Inferior parietal cortex (tissue), 1 donor: ENCODE measurements around the gene CDCA5.

Source experiments
- DNase-seq: peaks from one replicate; pipeline ENCODE4 v3.0.0-alpha.2; 2016; ENCODE audit errors: extremely low spot score

The CDCA5 gene

DNA sequence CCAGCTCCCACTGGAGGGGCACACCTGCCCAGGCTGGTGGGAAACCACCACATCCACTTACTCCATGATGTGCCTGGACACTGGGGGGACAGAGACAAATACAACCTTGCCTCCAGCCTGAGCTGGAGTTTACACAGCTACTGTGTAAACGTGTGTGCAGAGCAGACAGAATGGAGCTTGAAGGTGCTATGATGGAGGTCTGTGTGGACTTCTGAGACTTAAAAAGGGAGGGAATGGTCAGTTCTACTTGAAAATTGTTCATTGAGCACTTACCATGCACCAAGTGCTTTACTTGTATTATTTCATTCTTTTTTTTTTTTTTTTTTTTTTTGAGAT is 11.2 kb downstream of the CDCA5 start:
- DNase-seq: no peak

DNA sequence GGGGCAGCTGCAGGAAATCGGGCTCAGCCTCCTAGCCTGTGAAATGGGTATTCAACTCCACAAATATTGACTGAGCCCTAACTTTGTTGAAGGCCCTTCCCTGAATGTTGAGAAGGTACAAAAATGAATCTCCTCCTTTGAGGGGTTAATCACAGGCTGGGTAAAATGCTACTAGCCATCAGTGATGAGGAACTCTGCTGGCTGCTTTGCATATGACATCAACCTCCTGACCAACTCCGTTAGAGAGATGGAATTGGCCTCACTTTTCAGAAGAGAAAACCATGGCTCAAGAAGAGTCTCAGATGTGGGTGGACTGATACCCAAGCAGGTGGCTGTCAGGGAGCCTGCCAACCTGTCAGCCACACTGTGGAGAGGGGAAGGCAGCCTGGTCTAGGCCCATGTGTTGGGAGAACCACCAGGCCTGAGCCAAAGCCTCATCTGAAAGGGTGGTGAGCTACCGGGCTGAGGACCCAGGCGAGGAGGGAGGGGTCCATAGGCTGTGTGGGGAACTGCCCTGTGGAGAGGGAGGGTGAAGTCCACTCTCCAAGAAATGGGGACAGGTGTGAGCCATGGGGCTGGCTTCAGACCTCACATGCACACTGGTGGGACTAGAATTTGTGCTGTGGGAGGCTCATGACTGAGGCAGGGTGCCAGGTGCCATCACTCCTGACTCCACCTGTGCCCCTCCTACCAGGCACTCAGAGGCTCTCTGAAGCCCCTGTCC is 11.8 kb downstream of the CDCA5 start:
- no peak for DNase-seq

DNA sequence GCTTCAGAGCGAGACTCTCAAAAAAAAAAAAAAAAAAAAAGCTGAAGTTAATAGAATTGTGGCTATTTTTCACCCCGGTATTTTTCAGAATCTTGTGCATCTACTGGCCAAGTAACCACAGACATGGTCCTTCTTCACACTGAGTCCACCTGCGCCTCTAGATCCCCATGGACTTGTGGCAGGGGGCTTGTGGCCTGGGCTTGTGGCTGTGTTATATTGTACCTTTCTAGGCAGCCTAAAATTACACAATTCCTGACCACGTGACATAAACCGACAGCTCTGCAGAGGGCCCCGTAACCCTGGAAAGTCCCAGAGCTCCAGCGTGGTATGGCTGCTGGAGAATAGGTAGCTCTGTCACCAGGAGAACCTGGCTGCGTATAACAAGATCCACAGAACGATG is 14.6 kb downstream of the CDCA5 start:
- DNase-seq: no peak

- DNase-seq: no peak
These were observed 16.4 kb downstream of the CDCA5 start for GRCh38 chr11:65067446-65067845.

GRCh38 chr11:65066805-65067291 is 17.0 kb downstream of the CDCA5 start:
- no peak for DNase-seq

DNA sequence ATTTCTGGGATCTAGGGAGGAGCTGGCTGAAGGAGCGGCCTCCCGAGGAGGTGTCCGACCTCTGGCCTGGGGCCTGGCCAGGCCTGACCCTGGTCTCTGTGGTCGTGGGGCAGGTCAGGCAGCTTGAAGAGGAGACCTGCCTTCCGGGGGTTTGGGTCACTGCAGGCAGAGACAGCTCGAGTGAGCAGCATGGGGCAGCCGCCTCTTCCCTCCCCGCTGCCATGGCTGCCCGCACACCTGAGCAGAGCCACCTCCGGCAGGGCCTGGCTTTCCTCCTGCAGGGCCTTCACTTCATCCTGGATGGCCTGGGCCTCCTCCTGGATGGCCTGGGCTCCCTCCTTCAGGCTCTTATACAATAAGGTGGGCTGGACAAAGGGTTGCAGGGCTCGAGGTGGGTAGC is 17.5 kb downstream of the CDCA5 start:
- DNase-seq: no peak

DNA sequence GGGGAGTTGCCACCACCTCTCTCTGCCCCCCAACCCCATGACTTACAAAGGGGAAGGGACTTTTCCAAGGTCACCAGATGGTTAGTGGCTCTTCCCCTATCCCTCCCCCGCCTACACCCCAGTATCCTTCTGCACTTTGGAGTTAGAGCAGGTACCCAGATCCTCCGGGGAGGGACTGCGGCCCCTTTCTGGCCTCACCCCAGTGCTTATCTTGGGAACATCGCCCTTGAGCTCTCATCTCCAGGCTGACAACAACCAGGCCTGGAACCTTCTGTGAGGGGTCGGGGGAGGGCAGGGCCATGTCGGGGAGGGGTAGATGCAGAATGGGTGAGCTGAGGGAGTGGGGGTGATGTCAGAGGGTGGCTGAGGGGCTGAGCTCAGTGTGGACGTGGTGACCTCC is 18.0 kb downstream of the CDCA5 start:
- DNase-seq: no peak

- no peak for DNase-seq
These were observed 19.0 kb downstream of the CDCA5 start for GRCh38 chr11:65064847-65065240.

- no peak for DNase-seq
These were observed 20.3 kb downstream of the CDCA5 start for GRCh38 chr11:65063532-65063931.

DNA sequence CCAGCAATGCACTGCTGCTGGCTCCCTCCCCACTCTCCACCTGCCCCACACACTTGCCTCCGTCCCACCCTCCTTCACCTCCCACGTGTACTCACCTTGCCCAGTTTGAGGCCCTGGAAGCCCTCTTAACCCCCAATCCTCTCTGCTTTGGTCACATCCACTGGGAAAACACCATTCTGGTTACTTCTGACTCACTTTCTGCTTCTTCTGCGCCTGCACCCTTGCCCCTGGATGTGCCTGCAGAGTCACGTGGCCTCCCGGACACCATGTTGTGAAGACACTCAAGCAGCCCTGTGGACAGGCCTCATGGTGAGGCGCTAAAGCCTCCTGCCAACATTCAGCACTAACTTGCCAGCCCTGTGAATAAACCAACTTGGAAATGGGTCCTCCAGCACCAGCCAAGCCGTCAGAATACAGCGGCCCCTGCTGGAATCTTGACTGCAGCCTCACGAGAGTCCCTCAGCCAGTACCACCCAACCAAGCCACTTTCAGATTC is 22.9 kb downstream of the CDCA5 start:
- no peak for DNase-seq

- DNase-seq: no peak
These were observed 23.6 kb downstream of the CDCA5 start for GRCh38 chr11:65059959-65060824.

DNA sequence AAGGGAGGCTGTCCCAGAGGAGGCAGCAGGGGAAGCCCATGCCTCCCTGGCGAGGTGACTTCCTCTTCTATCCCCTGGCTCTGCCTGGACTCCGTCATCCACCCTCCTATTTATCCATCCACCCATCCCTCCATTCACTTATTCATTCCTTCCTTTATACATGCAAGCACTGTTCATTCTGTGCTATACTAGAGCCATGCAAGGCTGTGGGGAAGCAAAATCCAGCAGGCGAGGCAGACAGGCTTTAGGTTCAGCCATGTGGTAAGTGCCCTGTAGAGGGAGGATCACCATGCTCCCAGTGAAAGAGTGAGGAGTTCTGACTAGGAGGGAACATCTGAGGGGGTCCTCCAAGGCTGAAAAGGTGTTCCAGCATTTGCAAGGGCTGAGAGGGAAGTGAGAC is 24.3 kb downstream of the CDCA5 start:
- no peak for DNase-seq

- DNase-seq: no peak
These were observed 25.3 kb downstream of the CDCA5 start, which contains the start of gene NAALADL1 for GRCh38 chr11:65058419-65059054. TSS of gene NAALADL1 (minus strand) at chr11:65058553. CDS start at chr11:65058521, 32 bp downstream.

- no peak for DNase-seq
These were observed 25.8 kb downstream of the CDCA5 start for GRCh38 chr11:65058012-65058411.

DNA sequence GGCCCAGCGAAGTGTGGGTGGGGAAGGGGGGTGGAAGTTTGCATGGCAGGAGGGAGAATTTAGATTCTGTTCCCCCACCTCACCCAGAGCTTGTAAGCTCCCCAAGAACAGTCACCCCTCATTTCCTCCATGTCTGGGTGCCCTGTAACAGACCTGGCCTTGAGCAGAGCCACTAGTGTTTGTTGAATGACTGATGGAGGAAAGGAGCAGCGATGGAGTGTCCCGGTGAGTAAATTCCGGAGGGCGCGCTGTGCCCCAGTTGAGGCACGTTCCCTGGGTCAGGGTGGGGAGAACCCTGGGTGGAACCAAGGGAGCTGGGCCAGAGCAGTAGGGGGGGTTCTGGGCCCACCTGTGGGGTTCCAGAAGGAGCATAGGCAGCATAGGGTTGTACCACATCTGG is 26.3 kb downstream of the CDCA5 start:
- DNase-seq: no peak

DNA sequence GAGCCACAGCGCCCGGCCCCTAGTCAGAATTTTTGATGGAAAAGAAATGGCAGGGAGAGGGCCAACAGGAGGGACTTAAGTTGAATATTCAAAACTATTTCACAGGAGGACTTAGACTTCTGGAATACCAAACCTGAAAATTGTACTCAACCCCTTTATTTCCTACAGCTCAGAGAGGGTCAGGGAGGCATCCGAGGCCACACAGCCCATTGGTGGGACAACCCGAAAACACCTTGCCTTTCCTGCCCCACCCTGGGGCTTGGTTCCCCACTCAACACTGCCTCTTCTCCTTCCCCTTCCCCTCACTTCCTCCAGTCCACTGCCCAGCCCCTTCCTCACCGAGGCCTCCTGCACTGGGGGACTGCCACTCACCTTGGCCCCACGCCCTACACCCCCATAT is 26.8 kb downstream of the CDCA5 start:
- no peak for DNase-seq

DNA sequence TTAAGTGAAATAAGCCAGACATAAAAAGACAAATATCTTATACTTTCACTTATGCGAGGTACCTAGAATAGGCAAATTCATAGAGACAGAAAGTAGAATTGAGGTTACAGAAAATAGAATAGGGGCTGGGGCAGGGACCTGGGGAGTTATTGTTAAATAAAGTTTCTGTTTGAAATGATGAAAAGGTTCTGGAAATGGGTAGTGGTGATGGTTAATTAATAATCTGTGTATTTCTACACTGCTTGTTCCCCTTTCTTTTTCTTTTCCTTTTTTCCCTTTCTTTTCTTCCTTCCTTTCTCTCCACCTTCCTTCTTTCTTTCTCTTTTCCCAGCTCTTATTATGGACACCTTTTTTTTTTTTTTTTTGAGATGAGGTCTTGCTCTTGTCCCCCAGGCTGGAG is 28.3 kb downstream of the CDCA5 start:
- DNase-seq: no peak

DNA sequence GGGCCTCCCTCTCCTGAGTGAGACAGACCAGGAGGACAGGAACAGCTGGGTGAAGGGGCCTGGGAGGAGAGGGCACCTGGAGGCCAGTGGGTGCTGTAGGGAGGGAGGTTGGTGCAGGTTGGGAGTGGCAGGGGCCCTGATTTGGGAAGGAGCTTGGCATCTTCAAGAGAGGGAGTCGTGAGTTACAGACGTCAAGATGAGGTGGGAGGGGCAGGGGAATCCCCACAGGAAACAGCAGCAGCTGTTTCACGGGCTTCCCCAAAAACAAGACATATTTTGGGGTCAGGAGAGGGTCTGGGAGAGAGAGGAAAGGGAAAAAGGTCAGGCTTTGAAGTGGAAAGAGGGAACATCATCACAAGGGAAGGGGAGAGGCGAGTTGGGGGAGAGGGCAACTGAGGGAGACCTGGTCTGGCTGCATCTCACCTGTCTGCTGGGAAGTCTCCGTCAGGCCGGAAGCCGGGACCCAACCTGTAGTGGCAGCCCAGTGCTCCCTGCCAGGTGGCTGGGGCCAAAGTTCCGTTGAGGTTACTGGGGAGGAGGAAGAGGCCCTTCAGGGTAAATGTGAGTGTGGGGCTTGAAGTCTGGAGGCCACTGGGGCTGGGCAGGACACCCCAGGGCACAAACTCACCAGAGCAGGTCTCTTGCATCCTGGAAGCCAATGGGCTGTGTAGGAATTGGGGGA is 29.9 kb downstream of the CDCA5 start:
- no peak for DNase-seq

GRCh38 chr11:65051398-65051858 is 32.4 kb downstream of the CDCA5 start:
- DNase-seq: no peak

DNA sequence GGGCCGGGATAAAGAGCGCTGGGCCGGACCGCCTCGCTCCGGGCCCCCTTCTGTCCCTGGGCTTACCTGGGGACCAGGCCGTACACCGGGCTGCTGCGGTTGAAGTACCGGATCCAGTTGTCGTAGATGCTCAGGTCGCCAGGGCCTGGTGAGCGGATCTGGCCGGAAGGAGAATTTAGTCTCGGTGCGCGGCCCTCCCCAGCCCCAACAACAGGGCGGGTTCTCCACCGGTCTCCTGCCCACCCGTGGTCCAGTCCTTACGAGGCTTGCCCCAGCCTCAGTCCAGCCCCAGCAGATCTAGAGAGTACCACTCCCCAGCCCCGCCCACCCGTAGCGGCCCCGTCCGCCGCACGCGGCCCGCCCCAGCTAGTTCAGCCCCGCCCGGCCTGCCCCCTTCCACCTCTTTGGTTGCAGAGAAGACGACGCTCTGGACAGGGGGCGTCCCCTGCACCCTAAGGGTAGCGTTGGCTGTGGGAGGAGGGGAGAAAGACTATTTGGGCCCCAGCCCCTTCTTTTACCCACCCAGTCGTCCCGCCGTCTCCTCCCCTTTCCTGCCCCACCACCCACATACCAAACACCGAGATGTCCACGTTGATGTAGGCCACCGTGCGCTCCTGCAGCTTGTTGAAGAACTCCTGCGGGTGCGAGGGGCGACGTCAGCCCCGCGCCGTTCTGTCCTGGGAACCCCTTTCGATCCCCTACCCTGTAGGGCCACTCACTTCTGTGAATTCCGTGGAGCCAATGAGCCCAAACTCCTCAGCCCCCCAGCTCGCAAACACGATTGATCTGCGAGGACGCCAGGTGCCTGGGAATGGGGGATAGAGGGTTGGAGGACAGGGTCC is 36.0 kb downstream of the CDCA5 start:
- DNase-seq: no peak

GRCh38 chr11:65045728-65046127 is 38.1 kb downstream of the CDCA5 start:
- no peak for DNase-seq
